ACC112 (cell line): Measurements from ENCODE around the gene NT5DC4.

Experiments used
- H2AFZ ChIP-seq: fragments of 200-600 bp; sonication (generic); one replicate; pipeline ENCODE4 v1.6.0; 2017; ENCODE audit warnings: antibody characterized with exemption, low read length; ENCODE audit not compliant: unreplicated experiment
- H3K27ac ChIP-seq: fragments of 200-600 bp; sonication (generic); 2 replicates; pipeline ENCODE4 v1.5.1; 2014; ENCODE audit warnings: low read depth, mild to moderate bottlenecking, antibody characterized with exemption, low read length, moderate library complexity
- H3K27me3 ChIP-seq: fragments of 200-600 bp; sonication (generic); 2 replicates; pipeline ENCODE4 v1.6.1; 2014; ENCODE audit warnings: mild to moderate bottlenecking, antibody characterized with exemption, low read length, moderate library complexity, mixed read lengths; ENCODE audit not compliant: insufficient read depth
- H3K36me3 ChIP-seq: fragments of 200-600 bp; sonication (generic); 2 replicates; pipeline ENCODE4 v1.6.1; 2016; ENCODE audit warnings: mild to moderate bottlenecking, antibody characterized with exemption, low read length, moderate library complexity, mixed read lengths; ENCODE audit not compliant: insufficient read depth
- H3K4me1 ChIP-seq: fragments of 200-600 bp; sonication (generic); one replicate; pipeline ENCODE4 v1.6.1; 2016; ENCODE audit warnings: low read length, mixed read lengths; ENCODE audit not compliant: insufficient read depth, unreplicated experiment, control insufficient read depth
- H3K4me3 ChIP-seq: fragments of 200-600 bp; sonication (generic); 2 replicates; pipeline ENCODE4 v1.5.1; 2014; ENCODE audit warnings: mild to moderate bottlenecking, low read depth, low read length
- H3K79me2 ChIP-seq: fragments of 200-600 bp; sonication (generic); one replicate; pipeline ENCODE4 v1.6.0; 2016; ENCODE audit warnings: low read length; ENCODE audit not compliant: control insufficient read depth, unreplicated experiment, insufficient read depth

NT5DC4 gene

GRCh38 chr2:112784199-112785189, 63.7 kb downstream of the NT5DC4 start, which contains the start of gene IL1A:
IL1A (minus strand) TSS chr2:112784493; CDS start chr2:112783770, 723 bp downstream.
- Histone ChIP-seq H3K36me3 (no peaks in the 10 kb centered on the region), H2AFZ (peak within 1 kb of the TSS; percentile 27), H3K4me1 (no peaks in the 10 kb centered on the region), H3K79me2 (no peaks in the 10 kb centered on the region), H3K27ac (peak within 1 kb of the TSS; percentile 22; the same call in 1 of the 2 replicates), H3K27me3 (no peaks in the 10 kb centered on the region), H3K4me3 (peak within 1 kb of the TSS; percentile 57)

- no peak overlapping the region for H3K27ac ChIP-seq
- no peaks in the 10 kb centered on the region for H3K79me2 ChIP-seq
- H2AFZ ChIP-seq = no peak overlapping the region
- H3K36me3 ChIP-seq = no peaks in the 10 kb centered on the region
- no peaks in the 10 kb centered on the region for H3K4me1 ChIP-seq
- H3K4me3 ChIP-seq = no peak overlapping the region
- no peaks in the 10 kb centered on the region for H3K27me3 ChIP-seq
Measured at GRCh38 chr2:112787294-112787693, 66.5 kb downstream of the NT5DC4 start.

- Histone ChIP-seq H3K79me2 (no peaks in the 10 kb centered on the region), H3K27ac (no peak overlapping the region), H2AFZ (no peak overlapping the region), H3K4me3 (no peak overlapping the region), H3K4me1 (no peaks in the 10 kb centered on the region), H3K27me3 (no peaks in the 10 kb centered on the region), H3K36me3 (no peaks in the 10 kb centered on the region)
Measured at GRCh38 chr2:112787729-112788393, 67.0 kb downstream of the NT5DC4 start.

GRCh38 chr2:112788653-112789052, 67.8 kb downstream of the NT5DC4 start:
- Histone ChIP-seq H3K79me2 (no peaks in the 10 kb centered on the region), H3K4me3 (no peak overlapping the region), H3K27me3 (no peaks in the 10 kb centered on the region), H3K27ac (no peak overlapping the region), H2AFZ (no peak overlapping the region), H3K36me3 (no peaks in the 10 kb centered on the region), H3K4me1 (peaks cover 7% of the 10 kb centered on the region)
